SK-N-SH (cell line): ENCODE measurements around the gene KLF16.

Experiments used
- GATA2 ChIP-seq: sonication (generic); formaldehyde crosslinking; IDR thresholded peaks from 2 replicates; pipeline ENCODE4 v1.5.0; 2020; ENCODE audit warnings: mild to moderate bottlenecking, missing genetic modification reagents
- RAD21 ChIP-seq: IDR thresholded peaks from 2 replicates; pipeline ENCODE4 v1.6.1; 2012; ENCODE audit warnings: mild to moderate bottlenecking, low read length
- SIN3A ChIP-seq: IDR thresholded peaks from 2 replicates; pipeline ENCODE4 v1.6.1; 2012; ENCODE audit warnings: low read depth, mild to moderate bottlenecking, low read length, moderate library complexity, borderline replicate concordance
- TCF12 ChIP-seq: IDR thresholded peaks from 2 replicates; pipeline ENCODE4 v1.4.0; 2012
- TF ChIP-seq, protein P1 (sequence below): fragments of 200-600 bp; sonication (generic); IDR thresholded peaks from 2 replicates; pipeline ENCODE4 v1.6.1; 2017; ENCODE audit warnings: antibody characterized with exemption, mild to moderate bottlenecking, moderate library complexity
- TF ChIP-seq, protein P2 (sequence below): IDR thresholded peaks from 2 replicates; pipeline ENCODE4 v1.6.1; 2012; ENCODE audit warnings: mild to moderate bottlenecking, low read depth, low read length, moderate library complexity

GRCh38 chr19:1893791-1894190, 30.4 kb upstream of the KLF16 start:
- TF ChIP-seq, protein P1, sequence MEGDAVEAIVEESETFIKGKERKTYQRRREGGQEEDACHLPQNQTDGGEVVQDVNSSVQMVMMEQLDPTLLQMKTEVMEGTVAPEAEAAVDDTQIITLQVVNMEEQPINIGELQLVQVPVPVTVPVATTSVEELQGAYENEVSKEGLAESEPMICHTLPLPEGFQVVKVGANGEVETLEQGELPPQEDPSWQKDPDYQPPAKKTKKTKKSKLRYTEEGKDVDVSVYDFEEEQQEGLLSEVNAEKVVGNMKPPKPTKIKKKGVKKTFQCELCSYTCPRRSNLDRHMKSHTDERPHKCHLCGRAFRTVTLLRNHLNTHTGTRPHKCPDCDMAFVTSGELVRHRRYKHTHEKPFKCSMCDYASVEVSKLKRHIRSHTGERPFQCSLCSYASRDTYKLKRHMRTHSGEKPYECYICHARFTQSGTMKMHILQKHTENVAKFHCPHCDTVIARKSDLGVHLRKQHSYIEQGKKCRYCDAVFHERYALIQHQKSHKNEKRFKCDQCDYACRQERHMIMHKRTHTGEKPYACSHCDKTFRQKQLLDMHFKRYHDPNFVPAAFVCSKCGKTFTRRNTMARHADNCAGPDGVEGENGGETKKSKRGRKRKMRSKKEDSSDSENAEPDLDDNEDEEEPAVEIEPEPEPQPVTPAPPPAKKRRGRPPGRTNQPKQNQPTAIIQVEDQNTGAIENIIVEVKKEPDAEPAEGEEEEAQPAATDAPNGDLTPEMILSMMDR: no peak
- no peak for TF ChIP-seq GATA2 (CRISPR knock-in tag)
- TF ChIP-seq RAD21: no peak
- no peak for TF ChIP-seq SIN3A
- TF ChIP-seq, protein P2, sequence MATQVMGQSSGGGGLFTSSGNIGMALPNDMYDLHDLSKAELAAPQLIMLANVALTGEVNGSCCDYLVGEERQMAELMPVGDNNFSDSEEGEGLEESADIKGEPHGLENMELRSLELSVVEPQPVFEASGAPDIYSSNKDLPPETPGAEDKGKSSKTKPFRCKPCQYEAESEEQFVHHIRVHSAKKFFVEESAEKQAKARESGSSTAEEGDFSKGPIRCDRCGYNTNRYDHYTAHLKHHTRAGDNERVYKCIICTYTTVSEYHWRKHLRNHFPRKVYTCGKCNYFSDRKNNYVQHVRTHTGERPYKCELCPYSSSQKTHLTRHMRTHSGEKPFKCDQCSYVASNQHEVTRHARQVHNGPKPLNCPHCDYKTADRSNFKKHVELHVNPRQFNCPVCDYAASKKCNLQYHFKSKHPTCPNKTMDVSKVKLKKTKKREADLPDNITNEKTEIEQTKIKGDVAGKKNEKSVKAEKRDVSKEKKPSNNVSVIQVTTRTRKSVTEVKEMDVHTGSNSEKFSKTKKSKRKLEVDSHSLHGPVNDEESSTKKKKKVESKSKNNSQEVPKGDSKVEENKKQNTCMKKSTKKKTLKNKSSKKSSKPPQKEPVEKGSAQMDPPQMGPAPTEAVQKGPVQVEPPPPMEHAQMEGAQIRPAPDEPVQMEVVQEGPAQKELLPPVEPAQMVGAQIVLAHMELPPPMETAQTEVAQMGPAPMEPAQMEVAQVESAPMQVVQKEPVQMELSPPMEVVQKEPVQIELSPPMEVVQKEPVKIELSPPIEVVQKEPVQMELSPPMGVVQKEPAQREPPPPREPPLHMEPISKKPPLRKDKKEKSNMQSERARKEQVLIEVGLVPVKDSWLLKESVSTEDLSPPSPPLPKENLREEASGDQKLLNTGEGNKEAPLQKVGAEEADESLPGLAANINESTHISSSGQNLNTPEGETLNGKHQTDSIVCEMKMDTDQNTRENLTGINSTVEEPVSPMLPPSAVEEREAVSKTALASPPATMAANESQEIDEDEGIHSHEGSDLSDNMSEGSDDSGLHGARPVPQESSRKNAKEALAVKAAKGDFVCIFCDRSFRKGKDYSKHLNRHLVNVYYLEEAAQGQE: no peak
- TF ChIP-seq TCF12: no peak
